Ishikawa (cell line): Measurements from ENCODE around the gene DONSON.

Experiments
- CEBPB ChIP-seq: IDR thresholded peaks from 2 replicates; pipeline ENCODE4 v1.6.1; 2012
- CREB1 ChIP-seq: IDR thresholded peaks from 2 replicates; pipeline ENCODE4 v1.6.1; 2012; ENCODE audit warnings: low read depth
- EGR1 ChIP-seq: IDR thresholded peaks from 2 replicates; pipeline ENCODE4 v1.6.1; 2012
- EP300 ChIP-seq: IDR thresholded peaks from 2 replicates; pipeline ENCODE4 v1.6.1; 2012; ENCODE audit warnings: borderline replicate concordance
- FOXM1 ChIP-seq: IDR thresholded peaks from 2 replicates; pipeline ENCODE4 v1.6.1; 2012; ENCODE audit warnings: low read depth, borderline replicate concordance
- RAD21 ChIP-seq: IDR thresholded peaks from 2 replicates; pipeline ENCODE4 v1.6.1; 2012; ENCODE audit warnings: low read depth
- YY1 ChIP-seq: IDR thresholded peaks from 2 replicates; pipeline ENCODE4 v1.6.1; 2012; ENCODE audit warnings: low read depth
- TF ChIP-seq, protein P1 (sequence below): IDR thresholded peaks from 2 replicates; pipeline ENCODE4 v1.6.1; 2012
- TF ChIP-seq, protein P2 (sequence below): IDR thresholded peaks from 2 replicates; pipeline ENCODE4 v1.6.1; 2012; ENCODE audit warnings: low read depth, mild to moderate bottlenecking

DNA sequence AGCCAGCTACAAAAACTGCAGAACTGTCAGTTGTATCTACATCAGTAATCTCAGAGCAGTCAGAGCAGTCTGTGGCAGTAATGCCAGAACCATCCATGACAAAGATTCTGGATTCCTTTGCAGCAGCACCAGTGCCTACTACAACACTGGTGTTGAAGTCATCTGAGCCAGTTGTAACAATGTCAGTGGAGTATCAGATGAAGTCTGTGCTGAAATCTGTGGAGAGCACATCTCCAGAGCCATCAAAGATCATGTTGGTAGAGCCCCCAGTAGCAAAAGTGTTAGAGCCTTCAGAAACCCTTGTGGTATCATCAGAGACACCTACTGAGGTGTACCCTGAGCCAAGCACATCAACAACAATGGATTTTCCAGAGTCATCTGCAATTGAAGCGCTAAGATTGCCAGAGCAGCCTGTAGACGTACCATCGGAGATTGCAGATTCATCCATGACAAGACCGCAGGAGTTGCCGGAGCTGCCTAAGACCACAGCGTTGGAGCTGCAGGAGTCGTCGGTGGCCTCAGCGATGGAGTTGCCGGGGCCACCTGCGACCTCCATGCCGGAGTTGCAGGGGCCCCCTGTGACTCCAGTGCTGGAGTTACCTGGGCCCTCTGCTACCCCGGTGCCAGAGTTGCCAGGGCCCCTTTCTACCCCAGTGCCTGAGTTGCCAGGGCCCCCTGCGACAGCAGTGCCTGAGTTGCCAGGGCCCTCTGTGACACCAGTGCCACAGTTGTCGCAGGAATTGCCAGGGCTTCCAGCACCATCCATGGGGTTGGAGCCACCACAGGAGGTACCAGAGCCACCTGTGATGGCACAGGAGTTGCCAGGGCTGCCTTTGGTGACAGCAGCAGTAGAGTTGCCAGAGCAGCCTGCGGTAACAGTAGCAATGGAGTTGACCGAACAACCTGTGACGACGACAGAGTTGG is 38.4 kb downstream of the DONSON start:
- TF ChIP-seq YY1 (no peak), FOXM1 (no peak), RAD21 (no peak), EP300 (no peak), CEBPB (no peak), CREB1 (no peak), EGR1 (no peak)
- TF ChIP-seq, protein P1, sequence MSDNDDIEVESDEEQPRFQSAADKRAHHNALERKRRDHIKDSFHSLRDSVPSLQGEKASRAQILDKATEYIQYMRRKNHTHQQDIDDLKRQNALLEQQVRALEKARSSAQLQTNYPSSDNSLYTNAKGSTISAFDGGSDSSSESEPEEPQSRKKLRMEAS: no peak
- TF ChIP-seq, protein P2, sequence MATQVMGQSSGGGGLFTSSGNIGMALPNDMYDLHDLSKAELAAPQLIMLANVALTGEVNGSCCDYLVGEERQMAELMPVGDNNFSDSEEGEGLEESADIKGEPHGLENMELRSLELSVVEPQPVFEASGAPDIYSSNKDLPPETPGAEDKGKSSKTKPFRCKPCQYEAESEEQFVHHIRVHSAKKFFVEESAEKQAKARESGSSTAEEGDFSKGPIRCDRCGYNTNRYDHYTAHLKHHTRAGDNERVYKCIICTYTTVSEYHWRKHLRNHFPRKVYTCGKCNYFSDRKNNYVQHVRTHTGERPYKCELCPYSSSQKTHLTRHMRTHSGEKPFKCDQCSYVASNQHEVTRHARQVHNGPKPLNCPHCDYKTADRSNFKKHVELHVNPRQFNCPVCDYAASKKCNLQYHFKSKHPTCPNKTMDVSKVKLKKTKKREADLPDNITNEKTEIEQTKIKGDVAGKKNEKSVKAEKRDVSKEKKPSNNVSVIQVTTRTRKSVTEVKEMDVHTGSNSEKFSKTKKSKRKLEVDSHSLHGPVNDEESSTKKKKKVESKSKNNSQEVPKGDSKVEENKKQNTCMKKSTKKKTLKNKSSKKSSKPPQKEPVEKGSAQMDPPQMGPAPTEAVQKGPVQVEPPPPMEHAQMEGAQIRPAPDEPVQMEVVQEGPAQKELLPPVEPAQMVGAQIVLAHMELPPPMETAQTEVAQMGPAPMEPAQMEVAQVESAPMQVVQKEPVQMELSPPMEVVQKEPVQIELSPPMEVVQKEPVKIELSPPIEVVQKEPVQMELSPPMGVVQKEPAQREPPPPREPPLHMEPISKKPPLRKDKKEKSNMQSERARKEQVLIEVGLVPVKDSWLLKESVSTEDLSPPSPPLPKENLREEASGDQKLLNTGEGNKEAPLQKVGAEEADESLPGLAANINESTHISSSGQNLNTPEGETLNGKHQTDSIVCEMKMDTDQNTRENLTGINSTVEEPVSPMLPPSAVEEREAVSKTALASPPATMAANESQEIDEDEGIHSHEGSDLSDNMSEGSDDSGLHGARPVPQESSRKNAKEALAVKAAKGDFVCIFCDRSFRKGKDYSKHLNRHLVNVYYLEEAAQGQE: no peak
